GM19238 (cell line): Measurements from ENCODE around the gene SLC8A1.
"Not testable (repeated sequence)": the region's sequence is repeated elsewhere in the genome, so short reads cannot be mapped to it uniquely, and the experiment has no call there.

ENCODE experiments used
- DNase-seq: peaks from one replicate; pipeline ENCODE4 v3.0.0; 2011; ENCODE audit warnings: low spot score; ENCODE audit not compliant: insufficient read length

SLC8A1 gene

GRCh38 chr2:40087434-40087833 is 364.5 kb downstream of the SLC8A1 start:
- DNase-seq: no peak

- no peak for DNase-seq
Observed at GRCh38 chr2:40085786-40086185, 366.1 kb downstream of the SLC8A1 start.

GRCh38 chr2:40073336-40073735 is 378.6 kb downstream of the SLC8A1 start:
- DNase-seq: not testable (repeated sequence)

- DNase-seq: no peak
Observed at GRCh38 chr2:40072442-40073232, 379.3 kb downstream of the SLC8A1 start.

- DNase-seq: no peak
Observed at GRCh38 chr2:40062381-40062780, 389.5 kb downstream of the SLC8A1 start.

GRCh38 chr2:40049781-40050180 is 402.1 kb downstream of the SLC8A1 start:
- no peak for DNase-seq

- no peak for DNase-seq
Observed at GRCh38 chr2:40048506-40048905, 403.4 kb downstream of the SLC8A1 start.

- no peak for DNase-seq
Observed at GRCh38 chr2:40047406-40047805, 404.5 kb downstream of the SLC8A1 start.
